SK-N-SH treated with all-trans-retinoic acid at 6 μM for 48 hours (cell line): Measurements from ENCODE around the gene RPS19BP1.

Source experiments
- ATAC-seq: fragments of 200-7000 bp; cut with Tn5 transposase; 3 replicates; pipeline ENCODE4 v1.9.1; 2020; ENCODE audit warnings: mild to moderate bottlenecking, moderate library complexity
- BACH2 ChIP-seq: fragments of 250-450 bp; sonication (Bioruptor Pico); IDR thresholded peaks from 2 replicates; pipeline ENCODE4 v1.9.0; 2021; ENCODE audit warnings: mild to moderate bottlenecking, borderline replicate concordance
- CSDC2 ChIP-seq: fragments of 250-450 bp; sonication (Bioruptor Pico); IDR thresholded peaks from 2 replicates; pipeline ENCODE4 v1.5.0; 2020; ENCODE audit warnings: mild to moderate bottlenecking, moderate library complexity
- ESRRG ChIP-seq: fragments of 250-450 bp; sonication (Bioruptor Pico); IDR thresholded peaks from 2 replicates; pipeline ENCODE4 v1.6.1; 2021; ENCODE audit warnings: mild to moderate bottlenecking
- GLIS3 ChIP-seq: fragments of 250-450 bp; sonication (Bioruptor Pico); IDR thresholded peaks from 2 replicates; pipeline ENCODE4 v1.5.0; 2020; ENCODE audit warnings: mild to moderate bottlenecking, moderate library complexity
- ISL1 ChIP-seq: fragments of 250-450 bp; sonication (Bioruptor Pico); IDR thresholded peaks from 2 replicates; pipeline ENCODE4 v2.1.2; 2022; ENCODE audit warnings: mild to moderate bottlenecking, moderate library complexity
- OSR1 ChIP-seq: fragments of 250-450 bp; sonication (Bioruptor Pico); IDR thresholded peaks from 2 replicates; pipeline ENCODE4 v1.8.0; 2022; ENCODE audit warnings: moderate library complexity, mild to moderate bottlenecking, inconsistent platforms
- PPARA ChIP-seq: fragments of 250-450 bp; sonication (Bioruptor Pico); IDR thresholded peaks from 2 replicates; pipeline ENCODE4 v1.5.0; 2020; ENCODE audit warnings: mild to moderate bottlenecking, borderline replicate concordance
- RARB ChIP-seq: fragments of 250-450 bp; sonication (Bioruptor Pico); IDR thresholded peaks from 2 replicates; pipeline ENCODE4 v1.8.0; 2021; ENCODE audit warnings: mild to moderate bottlenecking, moderate library complexity
- SNAI2 ChIP-seq: fragments of 250-450 bp; sonication (Bioruptor Pico); IDR thresholded peaks from 2 replicates; pipeline ENCODE4 v1.5.0; 2020; ENCODE audit warnings: mild to moderate bottlenecking, moderate library complexity
- TCF4 ChIP-seq: fragments of 250-450 bp; sonication (Bioruptor Pico); IDR thresholded peaks from 2 replicates; pipeline ENCODE4 v1.8.0; 2021; ENCODE audit warnings: mild to moderate bottlenecking, moderate library complexity, borderline replicate concordance
- TOX ChIP-seq: fragments of 250-450 bp; sonication (Bioruptor Pico); IDR thresholded peaks from 2 replicates; pipeline ENCODE4 v1.8.0; 2021; ENCODE audit warnings: mild to moderate bottlenecking, moderate library complexity, borderline replicate concordance
- ZC3H10 ChIP-seq: fragments of 250-450 bp; sonication (Bioruptor Pico); IDR thresholded peaks from 2 replicates; pipeline ENCODE4 v1.5.1; 2021; ENCODE audit warnings: mild to moderate bottlenecking, moderate library complexity
- ZFP30 ChIP-seq: fragments of 450-650 bp; formaldehyde crosslinking; IDR thresholded peaks from 2 replicates; pipeline ENCODE4 v1.5.0; 2022; ENCODE audit warnings: mild to moderate bottlenecking, moderate library complexity
- ZNF565 ChIP-seq: fragments of 450-650 bp; formaldehyde crosslinking; conservative IDR thresholded peaks from 2 replicates; pipeline ENCODE4 v1.5.0; 2020; ENCODE audit warnings: low read depth, mild to moderate bottlenecking, moderate library complexity
- ZNF70 ChIP-seq: fragments of 450-650 bp; formaldehyde crosslinking; IDR thresholded peaks from 2 replicates; pipeline ENCODE4 v1.5.0; 2020; ENCODE audit warnings: mild to moderate bottlenecking, moderate library complexity
- ZNF8 ChIP-seq: fragments of 450-650 bp; formaldehyde crosslinking; IDR thresholded peaks from 2 replicates; pipeline ENCODE4 v1.5.0; 2020; ENCODE audit warnings: mild to moderate bottlenecking, moderate library complexity
- TF ChIP-seq, protein P1 (sequence below): fragments of 250-450 bp; sonication (Bioruptor Pico); IDR thresholded peaks from 2 replicates; pipeline ENCODE4 v1.5.0; 2020; ENCODE audit warnings: mild to moderate bottlenecking, moderate library complexity
- TF ChIP-seq, protein P2 (sequence below): fragments of 250-450 bp; sonication (Bioruptor Pico); IDR thresholded peaks from 2 replicates; pipeline ENCODE4 v1.8.0; 2020; ENCODE audit warnings: mild to moderate bottlenecking, moderate library complexity, borderline replicate concordance
- TF ChIP-seq, protein P3 (sequence below): fragments of 250-450 bp; sonication (Bioruptor Pico); IDR thresholded peaks from 2 replicates; pipeline ENCODE4 v1.5.1; 2020; ENCODE audit warnings: low read depth, mild to moderate bottlenecking, moderate library complexity
- TF ChIP-seq, protein P4 (sequence below): fragments of 250-450 bp; sonication (Bioruptor Pico); IDR thresholded peaks from 2 replicates; pipeline ENCODE4 v1.8.0; 2021; ENCODE audit warnings: low read depth, mild to moderate bottlenecking, moderate library complexity, borderline replicate concordance

RPS19BP1 gene

DNA sequence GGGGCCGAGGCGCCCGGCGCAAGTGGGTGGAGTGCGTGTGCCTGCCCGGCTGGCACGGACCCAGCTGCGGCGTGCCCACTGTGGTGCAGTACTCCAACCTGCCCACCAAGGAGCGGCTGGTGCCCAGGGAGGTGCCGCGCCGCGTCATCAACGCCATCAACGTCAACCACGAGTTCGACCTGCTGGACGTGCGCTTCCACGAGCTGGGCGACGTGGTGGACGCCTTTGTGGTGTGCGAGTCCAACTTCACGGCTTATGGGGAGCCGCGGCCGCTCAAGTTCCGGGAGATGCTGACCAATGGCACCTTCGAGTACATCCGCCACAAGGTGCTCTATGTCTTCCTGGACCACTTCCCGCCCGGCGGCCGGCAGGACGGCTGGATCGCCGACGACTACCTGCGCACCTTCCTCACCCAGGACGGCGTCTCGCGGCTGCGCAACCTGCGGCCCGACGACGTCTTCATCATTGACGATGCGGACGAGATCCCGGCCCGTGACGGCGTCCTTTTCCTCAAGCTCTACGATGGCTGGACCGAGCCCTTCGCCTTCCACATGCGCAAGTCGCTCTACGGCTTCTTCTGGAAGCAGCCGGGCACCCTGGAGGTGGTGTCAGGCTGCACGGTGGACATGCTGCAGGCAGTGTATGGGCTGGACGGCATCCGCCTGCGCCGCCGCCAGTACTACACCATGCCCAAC lies 44.6 kb downstream of the RPS19BP1 start:
- ATAC-seq, result no peak
- TF ChIP-seq GLIS3 (CRISPR knock-in tag), result no peak
- no peak for TF ChIP-seq ZC3H10 (CRISPR knock-in tag)
- TF ChIP-seq, protein P1, sequence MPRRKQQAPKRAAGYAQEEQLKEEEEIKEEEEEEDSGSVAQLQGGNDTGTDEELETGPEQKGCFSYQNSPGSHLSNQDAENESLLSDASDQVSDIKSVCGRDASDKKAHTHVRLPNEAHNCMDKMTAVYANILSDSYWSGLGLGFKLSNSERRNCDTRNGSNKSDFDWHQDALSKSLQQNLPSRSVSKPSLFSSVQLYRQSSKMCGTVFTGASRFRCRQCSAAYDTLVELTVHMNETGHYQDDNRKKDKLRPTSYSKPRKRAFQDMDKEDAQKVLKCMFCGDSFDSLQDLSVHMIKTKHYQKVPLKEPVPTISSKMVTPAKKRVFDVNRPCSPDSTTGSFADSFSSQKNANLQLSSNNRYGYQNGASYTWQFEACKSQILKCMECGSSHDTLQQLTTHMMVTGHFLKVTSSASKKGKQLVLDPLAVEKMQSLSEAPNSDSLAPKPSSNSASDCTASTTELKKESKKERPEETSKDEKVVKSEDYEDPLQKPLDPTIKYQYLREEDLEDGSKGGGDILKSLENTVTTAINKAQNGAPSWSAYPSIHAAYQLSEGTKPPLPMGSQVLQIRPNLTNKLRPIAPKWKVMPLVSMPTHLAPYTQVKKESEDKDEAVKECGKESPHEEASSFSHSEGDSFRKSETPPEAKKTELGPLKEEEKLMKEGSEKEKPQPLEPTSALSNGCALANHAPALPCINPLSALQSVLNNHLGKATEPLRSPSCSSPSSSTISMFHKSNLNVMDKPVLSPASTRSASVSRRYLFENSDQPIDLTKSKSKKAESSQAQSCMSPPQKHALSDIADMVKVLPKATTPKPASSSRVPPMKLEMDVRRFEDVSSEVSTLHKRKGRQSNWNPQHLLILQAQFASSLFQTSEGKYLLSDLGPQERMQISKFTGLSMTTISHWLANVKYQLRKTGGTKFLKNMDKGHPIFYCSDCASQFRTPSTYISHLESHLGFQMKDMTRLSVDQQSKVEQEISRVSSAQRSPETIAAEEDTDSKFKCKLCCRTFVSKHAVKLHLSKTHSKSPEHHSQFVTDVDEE (CRISPR knock-in tag), result no peak
- TF ChIP-seq TOX (CRISPR knock-in tag), result no peak
- no peak for TF ChIP-seq ZNF8 (CRISPR knock-in tag)
- TF ChIP-seq SNAI2 (CRISPR knock-in tag), result no peak
- TF ChIP-seq ZNF565 (CRISPR knock-in tag), result no peak
- no peak for TF ChIP-seq ISL1
- TF ChIP-seq CSDC2 (CRISPR knock-in tag), result no peak
- no peak for TF ChIP-seq TCF4
- no peak for TF ChIP-seq BACH2
- TF ChIP-seq ZNF70, result no peak
- TF ChIP-seq, protein P2, sequence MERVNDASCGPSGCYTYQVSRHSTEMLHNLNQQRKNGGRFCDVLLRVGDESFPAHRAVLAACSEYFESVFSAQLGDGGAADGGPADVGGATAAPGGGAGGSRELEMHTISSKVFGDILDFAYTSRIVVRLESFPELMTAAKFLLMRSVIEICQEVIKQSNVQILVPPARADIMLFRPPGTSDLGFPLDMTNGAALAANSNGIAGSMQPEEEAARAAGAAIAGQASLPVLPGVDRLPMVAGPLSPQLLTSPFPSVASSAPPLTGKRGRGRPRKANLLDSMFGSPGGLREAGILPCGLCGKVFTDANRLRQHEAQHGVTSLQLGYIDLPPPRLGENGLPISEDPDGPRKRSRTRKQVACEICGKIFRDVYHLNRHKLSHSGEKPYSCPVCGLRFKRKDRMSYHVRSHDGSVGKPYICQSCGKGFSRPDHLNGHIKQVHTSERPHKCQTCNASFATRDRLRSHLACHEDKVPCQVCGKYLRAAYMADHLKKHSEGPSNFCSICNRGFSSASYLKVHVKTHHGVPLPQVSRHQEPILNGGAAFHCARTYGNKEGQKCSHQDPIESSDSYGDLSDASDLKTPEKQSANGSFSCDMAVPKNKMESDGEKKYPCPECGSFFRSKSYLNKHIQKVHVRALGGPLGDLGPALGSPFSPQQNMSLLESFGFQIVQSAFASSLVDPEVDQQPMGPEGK (CRISPR knock-in tag), result no peak
- no peak for TF ChIP-seq PPARA (CRISPR knock-in tag)
- TF ChIP-seq ZFP30 (CRISPR knock-in tag), result no peak

DNA sequence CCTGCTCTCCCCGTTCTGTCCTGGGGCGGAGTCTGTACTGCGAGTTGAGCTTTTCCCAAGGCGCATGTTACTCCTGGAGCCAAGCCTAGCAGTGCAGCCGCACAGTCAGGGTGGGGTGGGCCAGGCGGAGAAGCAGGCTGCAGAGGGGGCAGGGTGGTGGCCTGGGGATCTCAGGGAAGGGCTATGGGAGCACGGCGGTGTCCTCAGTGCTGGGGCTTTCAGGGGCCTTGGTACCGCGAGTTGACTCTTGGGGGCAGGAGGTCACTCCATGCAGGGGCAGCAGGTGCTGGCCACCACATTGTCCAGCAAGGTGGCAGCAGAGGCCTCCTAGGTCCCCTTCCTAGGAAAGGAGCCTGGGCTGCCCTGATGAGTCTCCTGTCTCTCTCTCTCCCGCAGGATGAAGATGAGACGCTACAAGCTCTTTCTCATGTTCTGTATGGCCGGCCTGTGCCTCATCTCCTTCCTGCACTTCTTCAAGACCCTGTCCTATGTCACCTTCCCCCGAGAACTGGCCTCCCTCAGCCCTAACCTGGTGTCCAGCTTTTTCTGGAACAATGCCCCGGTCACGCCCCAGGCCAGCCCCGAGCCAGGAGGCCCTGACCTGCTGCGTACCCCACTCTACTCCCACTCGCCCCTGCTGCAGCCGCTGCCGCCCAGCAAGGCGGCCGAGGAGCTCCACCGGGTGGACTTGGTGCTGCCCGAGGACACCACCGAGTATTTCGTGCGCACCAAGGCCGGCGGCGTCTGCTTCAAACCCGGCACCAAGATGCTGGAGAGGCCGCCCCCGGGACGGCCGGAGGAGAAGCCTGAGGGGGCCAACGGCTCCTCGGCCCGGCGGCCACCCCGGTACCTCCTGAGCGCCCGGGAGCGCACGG lies 45.4 kb downstream of the RPS19BP1 start:
- TF ChIP-seq, protein P3, sequence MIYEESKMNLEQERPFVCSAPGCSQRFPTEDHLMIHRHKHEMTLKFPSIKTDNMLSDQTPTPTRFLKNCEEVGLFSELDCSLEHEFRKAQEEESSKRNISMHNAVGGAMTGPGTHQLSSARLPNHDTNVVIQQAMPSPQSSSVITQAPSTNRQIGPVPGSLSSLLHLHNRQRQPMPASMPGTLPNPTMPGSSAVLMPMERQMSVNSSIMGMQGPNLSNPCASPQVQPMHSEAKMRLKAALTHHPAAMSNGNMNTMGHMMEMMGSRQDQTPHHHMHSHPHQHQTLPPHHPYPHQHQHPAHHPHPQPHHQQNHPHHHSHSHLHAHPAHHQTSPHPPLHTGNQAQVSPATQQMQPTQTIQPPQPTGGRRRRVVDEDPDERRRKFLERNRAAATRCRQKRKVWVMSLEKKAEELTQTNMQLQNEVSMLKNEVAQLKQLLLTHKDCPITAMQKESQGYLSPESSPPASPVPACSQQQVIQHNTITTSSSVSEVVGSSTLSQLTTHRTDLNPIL (CRISPR knock-in tag), result no peak
- TF ChIP-seq, protein P1 (CRISPR knock-in tag), result no peak
- TF ChIP-seq BACH2 (no peak), PPARA (CRISPR knock-in tag) (no peak), RARB (CRISPR knock-in tag) (no peak), ESRRG (CRISPR knock-in tag) (no peak), ZFP30 (CRISPR knock-in tag) (no peak)
- ATAC-seq, result no peak

DNA sequence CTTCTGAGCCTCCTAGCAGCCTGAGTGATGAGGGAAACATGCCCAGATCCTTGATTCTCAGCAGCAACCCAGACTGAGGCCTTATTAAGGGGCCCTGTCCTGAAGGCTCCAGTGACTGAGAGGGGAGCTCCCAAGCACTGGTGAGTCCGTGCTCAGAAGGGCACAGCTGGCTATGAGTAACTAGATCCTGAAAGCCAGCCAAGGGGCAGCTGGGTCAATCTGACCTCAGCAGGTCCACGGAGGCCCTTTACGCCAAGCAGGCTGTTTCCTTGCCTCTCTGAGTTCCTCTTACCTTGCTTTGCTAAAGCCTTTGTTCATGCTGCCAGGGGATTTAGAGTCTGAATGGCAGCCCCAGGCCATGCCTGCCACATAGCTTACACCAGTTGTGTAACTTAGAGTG lies 49.8 kb downstream of the RPS19BP1 start:
- ATAC-seq, result no peak
- TF ChIP-seq, protein P4, sequence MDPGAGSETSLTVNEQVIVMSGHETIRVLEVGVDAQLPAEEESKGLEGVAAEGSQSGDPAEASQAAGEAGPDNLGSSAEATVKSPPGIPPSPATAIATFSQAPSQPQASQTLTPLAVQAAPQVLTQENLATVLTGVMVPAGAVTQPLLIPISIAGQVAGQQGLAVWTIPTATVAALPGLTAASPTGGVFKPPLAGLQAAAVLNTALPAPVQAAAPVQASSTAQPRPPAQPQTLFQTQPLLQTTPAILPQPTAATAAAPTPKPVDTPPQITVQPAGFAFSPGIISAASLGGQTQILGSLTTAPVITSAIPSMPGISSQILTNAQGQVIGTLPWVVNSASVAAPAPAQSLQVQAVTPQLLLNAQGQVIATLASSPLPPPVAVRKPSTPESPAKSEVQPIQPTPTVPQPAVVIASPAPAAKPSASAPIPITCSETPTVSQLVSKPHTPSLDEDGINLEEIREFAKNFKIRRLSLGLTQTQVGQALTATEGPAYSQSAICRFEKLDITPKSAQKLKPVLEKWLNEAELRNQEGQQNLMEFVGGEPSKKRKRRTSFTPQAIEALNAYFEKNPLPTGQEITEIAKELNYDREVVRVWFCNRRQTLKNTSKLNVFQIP (CRISPR knock-in tag), result no peak
- TF ChIP-seq PPARA (CRISPR knock-in tag), result no peak
- TF ChIP-seq OSR1 (CRISPR knock-in tag), result no peak
